Trophoblast cell (in vitro differentiated cells and primary cell): Measurements from ENCODE around the gene MAEA.

Experiments
- DNase-seq, 2 donors: peaks; one replicate each; pipeline ENCODE4 v3.0.0-alpha.2; 2016
- H2AFZ ChIP-seq: 2 replicates; pipeline ENCODE4 v1.6.1; 2013; ENCODE audit warnings: low read length, moderate library complexity, mild to moderate bottlenecking; ENCODE audit not compliant: insufficient read depth, poor library complexity
- H2AK5ac ChIP-seq: 2 replicates; pipeline ENCODE4 v1.6.1; 2013; ENCODE audit warnings: mild to moderate bottlenecking, low read length
- H2BK120ac ChIP-seq: 2 replicates; pipeline ENCODE4 v1.6.1; 2013; ENCODE audit warnings: low read length, mild to moderate bottlenecking, moderate library complexity; ENCODE audit not compliant: insufficient read depth, poor library complexity
- H2BK12ac ChIP-seq: 2 replicates; pipeline ENCODE4 v1.6.1; 2013; ENCODE audit warnings: mild to moderate bottlenecking, low read length, moderate library complexity
- H2BK5ac ChIP-seq: 2 replicates; pipeline ENCODE4 v1.6.1; 2013; ENCODE audit warnings: low read length, low read depth, moderate library complexity, mild to moderate bottlenecking; ENCODE audit not compliant: poor library complexity
- H3K14ac ChIP-seq: 2 replicates; pipeline ENCODE4 v1.6.1; 2013; ENCODE audit warnings: mild to moderate bottlenecking, low read length
- H3K18ac ChIP-seq: 2 replicates; pipeline ENCODE4 v1.6.1; 2013; ENCODE audit warnings: mild to moderate bottlenecking, low read length
- H3K23ac ChIP-seq: 2 replicates; pipeline ENCODE4 v1.6.1; 2013; ENCODE audit warnings: low read length
- H3K27ac ChIP-seq: 2 replicates; pipeline ENCODE4 v1.5.1; 2013; ENCODE audit warnings: low read depth, mild to moderate bottlenecking, inconsistent platforms, low read length, moderate library complexity
- H3K27me3 ChIP-seq: 2 replicates; pipeline ENCODE4 v1.6.1; 2013; ENCODE audit warnings: inconsistent platforms, mild to moderate bottlenecking, low read length, moderate library complexity; ENCODE audit not compliant: insufficient read depth
- H3K36me3 ChIP-seq, 2 experiments: 1 replicate in 1 of 2; 2 replicates in 1 of 2; pipeline ENCODE4 v1.6.1; 2013; ENCODE audit warnings: low read length in 2 of 2, mild to moderate bottlenecking in 2 of 2, moderate library complexity in 1 of 2; ENCODE audit not compliant: insufficient read depth in 2 of 2, control insufficient read depth in 1 of 2
- H3K4ac ChIP-seq: 2 replicates; pipeline ENCODE4 v1.6.1; 2013; ENCODE audit warnings: low read depth, mild to moderate bottlenecking, low read length, moderate library complexity
- H3K4me1 ChIP-seq, 2 experiments: 1 replicate in 1 of 2; 2 replicates in 1 of 2; pipeline ENCODE4 v1.6.1; 2013; ENCODE audit warnings: low read length in 2 of 2, mild to moderate bottlenecking in 2 of 2, moderate library complexity in 1 of 2; ENCODE audit not compliant: insufficient read depth in 2 of 2, control insufficient read depth in 1 of 2
- H3K4me2 ChIP-seq: 2 replicates; pipeline ENCODE4 v1.6.1; 2013; ENCODE audit warnings: inconsistent platforms, mild to moderate bottlenecking, low read length, moderate library complexity
- H3K4me3 ChIP-seq: 2 replicates; pipeline ENCODE4 v1.5.1; 2013; ENCODE audit warnings: mild to moderate bottlenecking, low read depth, low read length, inconsistent platforms
- H3K79me1 ChIP-seq: one replicate; pipeline ENCODE4 v1.6.1; 2013; ENCODE audit warnings: low read length
- H3K79me2 ChIP-seq: 2 replicates; pipeline ENCODE4 v1.6.1; 2013; ENCODE audit warnings: low read length, mild to moderate bottlenecking; ENCODE audit not compliant: control insufficient read depth, insufficient read depth, poor library complexity
- H3K9ac ChIP-seq: 2 replicates; pipeline ENCODE4 v1.6.1; 2013; ENCODE audit warnings: mild to moderate bottlenecking, low read length
- H3K9me3 ChIP-seq: 2 replicates; pipeline ENCODE4 v1.6.1; 2013; ENCODE audit warnings: low read depth, mild to moderate bottlenecking, control low read depth, inconsistent platforms, low read length; ENCODE audit not compliant: insufficient read depth
- H4K12ac ChIP-seq: 2 replicates; pipeline ENCODE4 v1.6.1; 2013; ENCODE audit warnings: low read depth, mild to moderate bottlenecking, low read length, moderate library complexity
- H4K8ac ChIP-seq: 2 replicates; pipeline ENCODE4 v1.6.1; 2013; ENCODE audit warnings: low read depth, mild to moderate bottlenecking, low read length, moderate library complexity
- H4K91ac ChIP-seq: one replicate; pipeline ENCODE4 v1.6.1; 2013; ENCODE audit warnings: low read depth, mild to moderate bottlenecking, low read length, moderate library complexity
- WGBS: extraction: QIAGEN DNeasy Blood & Tissue Kit; methylation state at CpG from one replicate; pipeline ENCODE4 v1.1.7; 2013; ENCODE audit warnings: missing lambda C conversion rate; ENCODE audit not compliant: insufficient read length, insufficient coverage; ENCODE audit errors: extremely low coverage; 5-methylcytosine and 5-hydroxymethylcytosine counted together

Gene MAEA

DNA sequence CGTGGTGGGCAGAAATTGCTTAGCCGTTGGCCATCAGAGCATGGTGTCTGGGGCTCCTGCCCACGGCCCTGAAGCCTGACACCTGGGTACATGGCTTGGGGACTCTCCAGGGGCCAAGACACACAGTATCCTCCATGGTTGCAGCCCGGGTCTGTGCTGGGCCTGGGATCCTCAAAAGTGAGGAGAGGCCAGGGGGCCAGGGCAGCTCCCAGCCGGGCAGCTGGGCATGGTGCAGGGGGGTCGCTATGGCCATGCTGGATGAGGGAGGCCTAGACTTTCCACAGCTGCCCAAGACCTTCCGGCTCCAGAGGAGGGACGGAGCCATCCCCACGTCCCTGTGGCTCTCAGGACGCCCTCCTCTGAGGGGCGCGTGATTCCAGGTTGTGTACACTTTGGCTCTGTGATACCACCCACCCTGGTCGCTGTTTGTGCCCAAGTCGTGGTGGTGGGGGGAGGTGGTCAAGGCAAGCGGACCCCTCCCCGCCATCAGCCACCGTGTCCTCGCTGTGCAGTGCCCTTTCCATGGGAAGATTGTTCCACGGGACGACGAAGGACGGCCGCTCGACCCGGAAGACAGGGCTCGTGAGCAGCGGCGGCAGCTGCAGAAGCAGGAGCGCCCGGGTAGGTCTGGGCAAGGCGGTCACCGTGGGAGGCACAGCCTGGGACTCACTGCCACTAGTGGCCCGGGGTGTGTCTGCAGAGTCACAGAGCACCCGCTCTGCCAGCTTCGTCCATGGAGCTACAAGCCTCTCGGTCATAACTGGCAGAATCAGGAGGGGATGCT lies 90.9 kb downstream of the MAEA start:
- H3K23ac ChIP-seq, result no peak overlapping the region
- H4K8ac ChIP-seq, result no peak overlapping the region
- H3K4me2 ChIP-seq, result no peak overlapping the region
- no peak overlapping the region for H3K18ac ChIP-seq
- no peak overlapping the region for H4K12ac ChIP-seq
- H3K4me1 ChIP-seq, result no peaks in the 10 kb centered on the region
- no peaks in the 10 kb centered on the region for H3K9me3 ChIP-seq
- H3K79me2 ChIP-seq, result no peaks in the 10 kb centered on the region
- H4K91ac ChIP-seq, result no peak overlapping the region
- no CpG with 5 or more reads among the region's 36 CpGs for WGBS
- H2BK12ac ChIP-seq, result no peak overlapping the region
- no peak for DNase-seq
- H3K14ac ChIP-seq, result no peak overlapping the region
- H2BK120ac ChIP-seq, result no peak overlapping the region
- H2BK5ac ChIP-seq, result no peak overlapping the region
- H2AK5ac ChIP-seq, result no peak overlapping the region
- no peaks in the 10 kb centered on the region for H3K79me1 ChIP-seq
- no peak overlapping the region for H3K4ac ChIP-seq
- H3K9ac ChIP-seq, result no peak overlapping the region
- peaks cover 36 to 39% of the 10 kb centered on the region in 2 experiments for H3K36me3 ChIP-seq
- no peak overlapping the region for H2AFZ ChIP-seq
- H3K27ac ChIP-seq, result no peak overlapping the region
- no peaks in the 10 kb centered on the region for H3K27me3 ChIP-seq
- no peak overlapping the region for H3K4me3 ChIP-seq

DNA sequence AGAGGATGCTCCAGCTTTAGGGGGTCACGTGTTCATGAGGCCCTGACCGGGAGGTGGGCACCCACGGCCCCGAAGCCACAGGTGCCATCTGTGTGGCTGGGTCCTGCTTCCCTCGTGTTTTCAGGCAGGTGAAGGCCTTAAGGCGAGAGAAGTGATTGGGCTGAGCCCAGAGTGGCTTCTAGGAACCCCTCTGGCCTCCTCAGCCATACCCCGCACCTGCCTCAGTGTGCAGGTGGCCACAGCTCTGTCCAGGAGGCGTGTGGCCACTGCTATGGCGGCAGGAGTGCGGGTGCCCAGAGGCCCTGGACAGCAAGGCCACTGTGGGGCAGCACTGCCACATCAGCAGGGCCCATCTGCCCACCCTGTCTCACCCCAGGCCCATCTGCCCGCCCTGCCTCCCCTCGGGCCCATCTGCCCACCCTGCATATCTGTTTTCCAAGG lies 91.5 kb downstream of the MAEA start:
- Histone ChIP-seq H2AK5ac (no peak overlapping the region), H3K9me3 (no peaks in the 10 kb centered on the region), H2BK12ac (no peak overlapping the region), H3K36me3 (peaks cover 35 to 37% of the 10 kb centered on the region in 2 experiments), H3K18ac (no peak overlapping the region), H3K14ac (no peak overlapping the region), H4K8ac (no peak overlapping the region), H3K79me2 (no peaks in the 10 kb centered on the region), H3K79me1 (no peaks in the 10 kb centered on the region), H2AFZ (no peak overlapping the region), H2BK120ac (no peak overlapping the region), H4K12ac (no peak overlapping the region), H4K91ac (no peak overlapping the region), H3K4me1 (no peaks in the 10 kb centered on the region), H3K9ac (no peak overlapping the region), H3K4me3 (no peak overlapping the region), H2BK5ac (no peak overlapping the region), H3K4ac (no peak overlapping the region), H3K23ac (no peak overlapping the region), H3K27ac (no peak overlapping the region), H3K4me2 (no peak overlapping the region), H3K27me3 (no peaks in the 10 kb centered on the region)
- WGBS, result no CpG with 5 or more reads among the region's 12 CpGs
- no peak for DNase-seq

DNA sequence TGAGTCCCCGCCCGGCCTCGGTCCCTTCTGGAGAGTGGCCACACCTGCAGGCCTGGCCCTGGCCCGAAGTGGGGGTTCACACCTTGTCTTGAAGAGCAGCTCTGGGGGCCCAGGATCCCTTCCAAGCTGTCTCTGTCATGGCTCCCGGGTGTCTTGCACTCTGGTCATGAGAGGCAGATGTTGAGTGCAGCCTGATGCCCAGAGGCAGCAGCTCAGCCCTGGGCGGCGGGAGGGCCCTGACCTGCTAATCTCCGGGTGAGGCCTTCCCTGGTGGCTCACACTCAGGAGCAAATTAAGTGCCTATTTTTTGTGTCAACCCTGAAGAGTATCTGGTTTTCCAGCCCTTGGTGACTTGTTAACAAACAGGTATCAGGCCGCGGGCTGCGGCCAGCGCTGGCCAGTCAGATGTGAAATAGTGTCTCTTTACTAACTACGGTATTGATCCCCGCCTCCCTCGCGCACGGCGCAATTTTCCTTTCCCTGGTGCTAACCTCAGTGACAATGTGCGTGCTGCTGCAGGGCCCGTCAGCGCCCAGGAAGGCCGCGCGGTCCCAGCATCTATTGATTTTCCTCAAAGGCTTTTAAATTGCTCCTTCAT lies 92.4 kb downstream of the MAEA start:
- H4K8ac ChIP-seq, result no peak overlapping the region
- DNase-seq, result no peak
- H3K27ac ChIP-seq, result no peak overlapping the region
- no peak overlapping the region for H2AK5ac ChIP-seq
- no peak overlapping the region for H3K18ac ChIP-seq
- no peaks in the 10 kb centered on the region for H3K9me3 ChIP-seq
- H2BK5ac ChIP-seq, result no peak overlapping the region
- no peak overlapping the region for H4K12ac ChIP-seq
- H4K91ac ChIP-seq, result no peak overlapping the region
- H3K79me1 ChIP-seq, result no peaks in the 10 kb centered on the region
- no peak overlapping the region for H3K4me3 ChIP-seq
- H3K23ac ChIP-seq, result no peak overlapping the region
- no peak overlapping the region for H3K4me2 ChIP-seq
- H3K79me2 ChIP-seq, result no peaks in the 10 kb centered on the region
- H3K27me3 ChIP-seq, result no peaks in the 10 kb centered on the region
- H3K4me1 ChIP-seq, result no peaks in the 10 kb centered on the region
- no peak overlapping the region for H3K9ac ChIP-seq
- no peak overlapping the region for H3K14ac ChIP-seq
- H3K4ac ChIP-seq, result no peak overlapping the region
- WGBS, result no CpG with 5 or more reads among the region's 24 CpGs
- peaks cover 31% of the 10 kb centered on the region in 2 experiments for H3K36me3 ChIP-seq
- no peak overlapping the region for H2BK12ac ChIP-seq
- H2BK120ac ChIP-seq, result no peak overlapping the region
- no peak overlapping the region for H2AFZ ChIP-seq

- no peak overlapping the region for H2AFZ ChIP-seq
- H3K14ac ChIP-seq, result no peak overlapping the region
Measured at GRCh38 chr4:1382776-1383727, 93.4 kb downstream of the MAEA start.

More at GRCh38 chr4:1382776-1383727, 93.4 kb downstream of the MAEA start:
- Histone ChIP-seq H2BK12ac (no peak overlapping the region), H3K4me1 (no peaks in the 10 kb centered on the region), H3K4me2 (no peak overlapping the region), H3K23ac (no peak overlapping the region), H4K91ac (no peak overlapping the region), H3K4ac (no peak overlapping the region), H4K12ac (no peak overlapping the region), H4K8ac (no peak overlapping the region), H3K18ac (no peak overlapping the region), H2AK5ac (no peak overlapping the region), H3K79me2 (no peaks in the 10 kb centered on the region), H2BK5ac (no peak overlapping the region), H3K9me3 (no peaks in the 10 kb centered on the region), H2BK120ac (no peak overlapping the region), H3K27ac (no peak overlapping the region), H3K36me3 (peaks cover 28 to 31% of the 10 kb centered on the region in 2 experiments), H3K27me3 (no peaks in the 10 kb centered on the region), H3K4me3 (no peak overlapping the region), H3K9ac (no peak overlapping the region), H3K79me1 (no peaks in the 10 kb centered on the region)
- DNase-seq, result no peak
- WGBS, result no CpG with 5 or more reads among the region's 27 CpGs
